M059J (cell line): ENCODE data around the gene CETN3. TPM values are rescaled to one million over a fixed set of nuclear protein-coding genes. Genes with fewer than 3 reads are reported as not detected.

Source experiments
- DNase-seq: peaks from one replicate; pipeline ENCODE4 v3.0.0-alpha.2; 2012; ENCODE audit warnings: low read depth
- total RNA-seq: library from RNA; depleted of rRNA; stranded (reverse); fragments of >200 nt; shearing (Covaris generic); gene quantifications from 2 replicates; pipeline ENCODE4 v1.2.3, GENCODE V29; 2014; rRNA removed

The CETN3 gene
- total RNA-seq = 17.7 and 33.2 TPM in 2 replicates

DNA sequence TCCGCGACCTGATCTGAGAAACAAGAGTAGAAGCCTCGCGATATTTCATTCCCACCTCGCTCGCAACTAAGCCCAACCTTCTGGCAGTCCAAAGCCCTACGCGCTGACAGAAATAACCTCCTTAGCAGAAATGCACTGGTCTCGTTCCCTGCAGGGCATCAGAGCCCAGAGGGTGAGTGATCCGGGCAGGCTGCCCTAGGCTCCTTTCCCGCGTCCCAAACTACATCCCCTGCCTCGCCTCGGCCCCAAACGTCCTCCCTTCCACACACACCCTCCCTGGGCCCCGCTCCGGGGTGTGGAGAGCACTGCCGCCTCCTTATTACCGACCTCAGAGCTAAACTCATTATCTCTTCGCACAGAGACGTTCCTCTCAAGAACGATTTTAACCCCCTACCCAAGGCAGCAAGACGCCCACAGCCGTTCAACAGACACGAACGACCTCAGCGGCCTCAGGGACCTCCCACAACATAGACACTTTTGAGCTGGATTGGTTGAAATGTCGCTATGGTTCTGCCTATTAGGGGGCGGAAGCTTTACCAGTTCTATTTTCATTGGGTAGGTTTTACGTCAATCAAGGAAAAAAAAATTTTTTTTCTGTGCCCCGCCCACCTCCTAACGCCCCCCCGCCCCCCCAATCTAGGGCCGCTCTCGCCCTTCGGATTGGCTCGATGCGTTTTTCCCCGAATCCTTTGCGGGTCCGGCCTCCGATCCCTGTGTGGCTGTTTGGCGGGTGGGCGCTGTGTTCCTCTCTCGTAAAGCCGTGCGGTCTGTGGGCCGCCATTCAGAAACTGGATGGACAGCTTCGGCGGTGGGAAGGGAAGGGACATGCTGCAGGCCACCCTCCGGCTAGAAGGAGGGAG is at the start of gene CETN3:
Gene CETN3 (minus strand): TSS at position 439 of the 860 bp plus-strand sequence. CDS start 95 bp downstream, at position 344.
- peak; percentile 91 for DNase-seq

DNA sequence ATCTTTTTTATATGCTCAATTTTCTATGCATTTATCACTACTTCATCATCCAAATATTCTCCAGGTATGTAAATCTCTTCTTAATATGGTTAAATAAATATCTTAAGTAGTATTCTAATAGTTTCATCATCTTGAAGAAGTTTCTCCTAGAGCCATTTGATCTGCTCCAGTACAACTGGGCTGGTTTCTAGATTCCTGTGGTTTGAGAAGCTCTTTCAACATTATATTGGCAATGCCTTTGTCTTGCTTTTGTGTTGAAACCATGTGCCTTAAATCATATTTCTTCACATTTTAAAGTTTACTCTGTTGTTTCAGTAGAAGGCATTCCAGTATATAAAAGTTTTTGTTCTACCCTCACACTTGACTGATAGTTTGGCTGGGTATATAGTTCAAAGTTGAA is 37.4 kb upstream of the CETN3 start:
- no peak for DNase-seq

DNA sequence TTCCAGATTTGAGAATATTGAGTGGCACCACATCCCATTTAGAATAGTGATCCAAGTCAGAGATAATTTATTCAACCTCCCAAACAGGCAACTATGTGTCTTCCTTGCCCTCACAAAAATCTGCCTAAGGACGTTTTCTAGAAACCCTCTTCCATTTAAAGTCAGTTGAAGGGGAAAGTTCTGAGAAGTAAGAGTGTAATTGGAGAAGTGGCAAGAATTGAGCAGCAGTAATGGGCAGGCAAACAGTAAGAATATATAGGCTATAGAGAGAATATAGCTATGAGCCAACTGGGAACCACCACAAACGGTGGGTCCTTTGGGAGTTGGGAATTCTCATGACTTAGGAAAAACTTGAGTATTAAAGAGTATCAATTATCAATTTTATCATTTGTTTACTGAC is 31.1 kb upstream of the CETN3 start:
- DNase-seq = no peak

- DNase-seq = peak; percentile 3
Measured at GRCh38 chr5:90438100-90438499, 28.5 kb upstream of the CETN3 start.

- DNase-seq = no peak
Measured at GRCh38 chr5:90437663-90438062, 28.1 kb upstream of the CETN3 start.

DNA sequence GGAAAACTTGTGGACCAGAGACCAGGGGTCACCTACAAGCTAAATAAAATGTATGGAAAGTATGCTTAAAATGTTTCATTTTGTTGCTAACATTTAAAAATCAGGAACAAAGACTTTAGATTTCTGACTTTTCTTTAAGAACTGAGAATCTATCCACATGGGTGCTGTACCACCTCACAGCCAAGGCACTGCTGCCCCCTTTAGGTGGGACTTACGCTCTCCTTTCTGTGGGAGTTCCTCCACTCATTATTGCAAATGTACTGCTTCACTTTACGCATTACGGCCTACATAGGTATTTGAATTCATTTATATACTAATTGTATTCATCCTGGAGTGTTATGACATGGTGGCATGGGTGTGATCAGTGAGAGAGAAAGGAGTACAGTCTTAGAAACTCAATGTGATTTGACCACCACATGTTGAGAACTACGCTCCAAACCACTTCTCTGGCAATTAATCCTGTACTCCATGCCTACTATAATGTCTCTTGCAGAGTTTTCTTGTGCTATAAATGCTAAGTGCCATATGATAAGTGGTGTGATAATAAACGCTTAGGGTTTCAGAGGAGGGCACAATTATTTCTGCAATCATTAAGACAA is 24.7 kb upstream of the CETN3 start:
- DNase-seq = peak; percentile 35

DNA sequence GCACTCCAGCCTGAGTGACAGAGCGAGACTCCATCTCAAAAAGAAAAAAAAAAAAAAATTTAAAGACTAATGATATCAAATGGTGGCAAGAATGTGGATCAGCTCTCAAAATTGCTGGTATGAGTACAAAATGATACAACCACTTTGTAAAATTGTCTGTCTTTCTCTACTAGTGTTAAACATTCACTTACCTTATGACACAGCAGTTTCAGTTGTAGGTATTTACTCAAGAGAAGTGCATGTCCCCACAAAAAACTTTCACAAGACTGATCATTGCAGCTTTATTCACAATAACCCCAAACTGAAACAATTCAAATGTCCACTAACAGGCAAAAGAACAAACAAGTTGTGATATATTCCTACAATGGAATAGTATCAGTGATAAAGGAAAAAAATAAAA is 14.7 kb upstream of the CETN3 start:
- no peak for DNase-seq

- DNase-seq = peak; percentile 11
Measured at GRCh38 chr5:90421136-90421535, 11.6 kb upstream of the CETN3 start.

DNA sequence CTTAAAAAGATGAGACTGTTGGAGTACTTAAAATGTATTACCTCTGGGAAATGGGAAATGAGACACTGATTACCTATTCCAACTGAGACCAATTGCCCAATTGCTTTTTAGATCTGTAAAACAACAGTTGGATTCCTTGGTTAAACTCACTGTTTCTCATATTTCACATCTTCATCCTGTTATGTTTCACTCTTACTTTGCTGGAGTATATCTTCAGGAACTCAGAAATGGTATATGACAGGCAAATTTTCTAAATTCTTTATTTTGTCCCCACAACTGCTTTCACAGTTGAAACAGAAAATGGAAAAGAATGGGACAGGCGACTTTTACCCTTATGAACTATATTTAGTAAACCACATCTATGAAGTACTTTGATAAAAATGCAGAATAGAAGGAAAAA is 8.7 kb upstream of the CETN3 start:
- DNase-seq = no peak

GRCh38 chr5:90410178-90410762 is 714 bp upstream of the CETN3 start:
- no peak for DNase-seq

DNA sequence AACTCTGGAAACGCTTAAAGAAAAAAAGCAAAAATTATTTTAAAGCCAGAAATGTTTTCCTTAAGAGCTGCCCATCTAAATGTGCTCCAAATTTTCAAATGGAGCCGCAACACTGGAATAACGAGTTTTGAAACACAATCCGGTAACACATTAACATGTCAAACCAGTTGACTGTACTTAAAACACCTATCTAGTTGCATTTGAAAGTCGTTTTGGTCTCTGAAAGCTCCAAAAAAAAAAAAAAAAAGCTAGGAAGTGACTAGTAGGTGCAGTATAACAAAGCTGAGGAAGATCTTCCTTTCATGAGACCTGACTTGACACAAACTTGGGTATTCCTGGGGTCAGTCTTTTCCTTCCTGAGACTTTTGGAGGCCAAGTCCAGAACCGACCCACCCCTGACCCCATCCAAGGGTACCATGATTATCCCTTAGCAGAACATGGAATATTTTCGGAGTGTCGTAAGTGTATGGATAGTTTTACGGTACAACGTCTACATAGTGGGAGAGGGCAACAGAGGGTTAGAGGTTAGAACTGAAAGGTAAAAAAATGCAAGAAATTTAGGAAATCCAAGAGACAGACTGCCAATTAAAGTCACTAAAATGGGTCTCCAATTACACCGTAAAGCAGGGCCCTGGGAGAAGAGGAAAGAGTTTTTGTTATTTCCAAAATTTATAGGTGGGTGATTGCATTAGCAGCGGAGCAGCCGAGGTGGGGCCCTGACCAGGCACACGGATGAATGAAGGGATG is 812 bp downstream of the CETN3 start:
- peak; percentile 11 for DNase-seq

DNA sequence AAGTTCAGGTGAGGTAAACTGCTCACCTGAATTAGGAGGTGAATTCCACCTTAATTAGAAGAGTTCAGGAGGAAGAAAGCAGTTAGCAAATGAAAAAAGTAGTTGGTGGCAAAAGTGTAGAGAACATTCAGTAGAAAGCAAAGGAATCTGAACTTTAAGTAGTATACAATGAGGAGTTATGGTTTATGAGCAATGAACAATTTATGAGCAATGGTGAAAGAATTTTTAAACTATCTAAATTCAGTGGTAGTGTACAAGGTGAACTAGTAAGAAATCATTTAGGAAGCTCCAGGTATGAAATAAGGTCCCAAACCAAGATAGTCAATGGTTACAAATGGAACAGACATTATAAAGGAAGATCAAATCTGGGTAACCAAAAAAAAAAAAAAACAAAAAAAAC is 3.1 kb downstream of the CETN3 start:
- peak; percentile 13 for DNase-seq

GRCh38 chr5:90402521-90403255 is 6.9 kb downstream of the CETN3 start:
- DNase-seq = peak; percentile 36

GRCh38 chr5:90399251-90399650 is 10.3 kb downstream of the CETN3 start:
- DNase-seq = no peak

DNA sequence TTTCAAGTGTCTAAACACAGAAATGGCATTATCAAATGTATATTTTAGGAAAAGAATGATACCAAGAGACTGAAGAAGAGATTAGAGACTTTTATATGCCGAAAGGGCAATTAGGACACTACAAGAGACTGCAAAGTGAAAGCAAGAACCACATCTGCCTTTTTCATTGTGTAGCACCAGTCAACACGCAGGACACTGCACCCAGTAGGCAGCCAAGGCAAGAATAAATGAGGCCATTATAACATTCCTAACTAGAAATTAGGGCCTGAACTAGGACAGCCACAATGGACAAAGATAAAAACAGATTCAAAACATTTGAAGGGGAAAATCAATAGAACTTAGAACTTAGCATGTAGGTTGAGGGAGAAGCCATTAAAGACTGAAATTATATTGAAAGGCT is 10.8 kb downstream of the CETN3 start:
- DNase-seq = no peak

GRCh38 chr5:90395005-90395404 is 14.6 kb downstream of the CETN3 start:
- no peak for DNase-seq

GRCh38 chr5:90390928-90391327 is 18.6 kb downstream of the CETN3 start:
- DNase-seq = no peak

DNA sequence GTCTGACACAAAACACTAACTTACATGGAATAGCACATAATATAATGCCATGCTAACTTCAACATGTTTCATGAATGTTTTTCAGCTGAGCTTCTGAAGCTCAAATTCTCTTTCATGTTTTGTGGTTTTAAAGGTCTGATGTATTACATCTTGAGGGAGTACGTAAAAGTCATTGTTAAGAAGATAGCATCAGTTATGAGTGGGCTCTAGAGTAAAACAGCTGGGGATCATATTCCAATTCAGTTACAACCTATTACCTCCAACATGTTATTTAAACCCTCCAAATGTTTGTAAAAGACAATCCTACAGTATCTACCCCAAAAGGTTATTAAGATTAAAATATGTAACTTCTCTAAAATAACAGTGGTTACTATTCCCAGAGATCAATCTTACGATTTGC is 19.2 kb downstream of the CETN3 start:
- DNase-seq = no peak

- no peak for DNase-seq
Measured at GRCh38 chr5:90387508-90387907, 22.0 kb downstream of the CETN3 start.

GRCh38 chr5:90386099-90386710 is 23.4 kb downstream of the CETN3 start:
- DNase-seq = peak; percentile 20

DNA sequence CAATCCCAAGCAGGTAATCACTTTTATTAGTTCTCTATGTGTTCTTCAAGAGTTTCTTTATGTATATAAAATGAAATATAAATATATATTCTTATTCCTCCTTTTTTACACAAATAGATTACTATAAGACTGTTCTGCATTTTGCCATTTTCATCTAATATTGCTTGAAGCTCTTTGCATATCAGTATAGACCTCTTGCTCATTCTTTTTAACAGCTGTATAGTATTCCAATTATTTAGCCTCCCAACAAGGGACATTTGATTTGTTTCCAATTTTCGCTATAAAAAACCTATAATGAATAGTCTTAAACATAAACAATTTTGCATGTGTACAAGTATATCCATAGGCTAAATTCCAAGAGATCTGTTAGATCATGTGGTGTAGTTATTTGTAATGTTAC is 25.2 kb downstream of the CETN3 start:
- DNase-seq = no peak
